Superior temporal gyrus (tissue), 1 donor: ENCODE measurements around the gene DDX27.
"Not testable (repeated sequence)": the region's sequence is repeated elsewhere in the genome, so short reads cannot be mapped to it uniquely, and the experiment has no call there.

Experiments used
- DNase-seq: peaks from one replicate; pipeline ENCODE4 v3.0.0-alpha.2; 2016; ENCODE audit errors: extremely low spot score

Gene DDX27, protein sequence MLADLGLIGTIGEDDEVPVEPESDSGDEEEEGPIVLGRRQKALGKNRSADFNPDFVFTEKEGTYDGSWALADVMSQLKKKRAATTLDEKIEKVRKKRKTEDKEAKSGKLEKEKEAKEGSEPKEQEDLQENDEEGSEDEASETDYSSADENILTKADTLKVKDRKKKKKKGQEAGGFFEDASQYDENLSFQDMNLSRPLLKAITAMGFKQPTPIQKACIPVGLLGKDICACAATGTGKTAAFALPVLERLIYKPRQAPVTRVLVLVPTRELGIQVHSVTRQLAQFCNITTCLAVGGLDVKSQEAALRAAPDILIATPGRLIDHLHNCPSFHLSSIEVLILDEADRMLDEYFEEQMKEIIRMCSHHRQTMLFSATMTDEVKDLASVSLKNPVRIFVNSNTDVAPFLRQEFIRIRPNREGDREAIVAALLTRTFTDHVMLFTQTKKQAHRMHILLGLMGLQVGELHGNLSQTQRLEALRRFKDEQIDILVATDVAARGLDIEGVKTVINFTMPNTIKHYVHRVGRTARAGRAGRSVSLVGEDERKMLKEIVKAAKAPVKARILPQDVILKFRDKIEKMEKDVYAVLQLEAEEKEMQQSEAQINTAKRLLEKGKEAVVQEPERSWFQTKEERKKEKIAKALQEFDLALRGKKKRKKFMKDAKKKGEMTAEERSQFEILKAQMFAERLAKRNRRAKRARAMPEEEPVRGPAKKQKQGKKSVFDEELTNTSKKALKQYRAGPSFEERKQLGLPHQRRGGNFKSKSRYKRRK

DNA sequence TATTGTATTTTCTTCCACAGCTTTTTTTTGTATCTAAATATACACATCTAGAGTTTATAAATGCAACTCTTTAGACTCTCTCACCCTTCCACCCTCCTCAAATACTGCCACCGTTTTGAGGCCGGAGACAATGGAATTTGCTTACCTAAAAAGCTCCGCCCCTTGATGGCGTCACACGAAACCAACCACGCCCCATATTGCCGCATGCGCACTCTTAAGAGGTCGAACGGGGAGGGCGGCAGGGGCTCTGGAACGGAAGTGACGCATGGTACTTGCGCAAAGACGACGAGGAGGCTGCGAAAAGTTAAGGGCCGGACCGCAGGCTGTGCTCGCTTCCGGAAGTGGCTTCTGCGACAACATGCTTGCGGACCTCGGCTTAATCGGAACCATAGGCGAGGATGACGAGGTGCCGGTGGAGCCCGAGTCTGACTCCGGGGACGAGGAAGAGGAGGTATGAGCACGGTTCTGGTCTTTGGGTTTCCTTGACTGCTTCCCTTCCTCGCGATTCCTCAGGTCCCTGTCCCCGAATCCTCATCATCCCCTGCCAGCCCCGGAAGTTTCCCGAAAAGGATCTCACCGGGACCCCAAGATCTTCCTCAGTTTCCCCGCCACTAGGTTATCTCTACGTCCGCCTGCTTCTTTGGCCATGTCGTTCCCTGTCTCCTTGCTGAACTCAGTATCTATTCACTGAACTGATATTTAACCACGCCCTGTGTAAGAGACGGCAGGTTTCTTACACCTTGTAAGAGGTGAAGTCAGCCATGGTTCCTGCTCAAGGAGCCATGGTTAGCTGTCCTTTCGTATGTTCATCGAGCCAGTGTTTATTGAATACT, at the start of gene DDX27:
Gene DDX27 (plus strand): TSS at position 326 of the 833 bp plus-strand sequence. CDS start 33 bp downstream, at position 359.
- peak; percentile 100 for DNase-seq

DNA sequence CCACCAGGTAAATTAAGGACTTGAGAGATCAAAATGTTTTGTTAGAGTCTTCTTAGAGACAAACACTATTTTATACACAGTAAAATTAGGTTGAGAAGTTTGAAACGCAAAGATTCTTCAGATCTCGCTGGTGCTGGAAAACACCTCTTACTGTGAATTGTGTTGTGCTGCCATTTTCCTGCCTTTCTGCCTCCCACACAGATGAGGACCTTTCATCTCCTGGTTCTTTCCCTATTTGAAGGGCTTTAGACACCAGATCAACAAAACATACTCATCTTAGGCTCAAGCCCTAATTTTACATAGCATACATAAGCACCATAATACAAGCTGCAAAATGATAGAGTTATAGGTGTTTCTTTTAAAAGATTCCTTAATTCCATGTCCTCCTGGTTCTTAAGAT, 49.7 kb upstream of the DDX27 start:
- DNase-seq, result no peak

DNA sequence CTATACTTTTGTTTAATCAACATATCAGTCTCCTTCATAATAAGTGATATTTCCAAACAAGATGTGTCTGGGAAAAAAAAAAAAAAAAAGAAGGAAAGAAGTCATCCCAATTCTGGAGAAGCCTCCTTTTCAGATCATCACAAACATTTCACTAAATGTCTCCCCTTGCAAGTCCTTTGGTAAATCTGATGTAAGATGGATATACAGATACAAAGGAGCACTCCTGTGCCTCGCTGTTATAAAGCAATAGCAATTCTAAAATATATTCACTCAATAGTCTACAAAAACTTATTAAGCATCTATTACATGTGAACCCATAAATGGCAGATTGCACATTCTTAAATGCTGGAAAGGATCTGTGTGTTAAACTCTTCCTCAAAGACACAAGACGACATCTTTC, 48.5 kb upstream of the DDX27 start:
- no peak for DNase-seq

DNA sequence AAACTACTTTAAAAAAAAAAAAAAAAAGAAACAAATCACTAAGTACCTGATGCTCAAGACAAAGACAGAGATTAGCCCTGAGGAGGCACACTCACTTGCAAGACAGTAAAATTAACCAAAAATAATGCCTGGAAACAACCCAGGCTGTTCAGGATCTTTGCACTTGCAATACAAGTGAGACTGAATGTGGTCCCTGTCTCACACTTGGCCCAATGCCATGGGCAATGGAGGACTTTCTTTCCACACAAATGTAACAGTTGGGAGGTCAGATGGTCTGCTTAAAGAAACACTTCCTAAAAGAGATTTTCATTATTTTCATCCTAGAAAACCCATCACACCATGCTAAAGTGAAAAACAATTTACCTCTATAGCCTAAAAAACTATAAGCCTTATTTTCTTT, 47.3 kb upstream of the DDX27 start:
- DNase-seq, result peak; percentile 59

DNA sequence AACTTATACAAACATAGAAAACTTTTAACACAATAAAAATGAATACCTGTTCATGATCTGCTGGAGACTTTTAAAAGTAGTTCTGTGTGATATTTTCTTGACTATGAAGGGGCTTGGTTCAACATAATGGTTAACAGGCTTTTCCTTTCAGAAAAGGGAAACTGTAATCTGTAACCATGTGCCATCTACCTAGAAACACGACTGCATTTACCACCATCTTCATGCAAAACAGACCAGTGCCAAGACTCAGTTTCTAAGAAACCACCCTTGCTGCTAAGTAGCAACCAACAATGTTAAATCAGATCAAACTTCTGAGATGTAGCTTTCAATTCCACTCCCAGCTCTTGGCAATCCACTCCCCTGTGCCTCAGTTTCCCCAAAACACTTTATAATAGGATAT, 46.8 kb upstream of the DDX27 start:
- no peak for DNase-seq

DNA sequence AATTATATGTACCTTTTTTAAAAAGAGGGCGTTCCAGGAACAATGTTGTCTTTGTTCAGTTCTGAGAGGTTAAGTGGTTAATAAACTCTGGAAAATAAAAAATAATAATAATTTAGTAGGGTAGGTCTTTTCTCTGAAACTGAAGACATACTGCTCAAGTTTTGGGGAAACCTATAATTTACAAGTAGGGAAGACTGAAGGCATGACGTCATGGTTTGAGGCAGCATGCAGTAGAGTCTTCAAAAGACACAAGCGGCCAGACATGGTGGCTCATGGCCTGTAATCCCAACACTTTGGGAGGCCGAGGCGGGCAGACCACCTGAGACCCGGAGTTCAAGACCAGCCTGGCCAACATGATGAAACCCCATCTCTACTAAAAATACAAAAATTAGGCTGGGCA, 45.0 kb upstream of the DDX27 start:
- no peak for DNase-seq

DNA sequence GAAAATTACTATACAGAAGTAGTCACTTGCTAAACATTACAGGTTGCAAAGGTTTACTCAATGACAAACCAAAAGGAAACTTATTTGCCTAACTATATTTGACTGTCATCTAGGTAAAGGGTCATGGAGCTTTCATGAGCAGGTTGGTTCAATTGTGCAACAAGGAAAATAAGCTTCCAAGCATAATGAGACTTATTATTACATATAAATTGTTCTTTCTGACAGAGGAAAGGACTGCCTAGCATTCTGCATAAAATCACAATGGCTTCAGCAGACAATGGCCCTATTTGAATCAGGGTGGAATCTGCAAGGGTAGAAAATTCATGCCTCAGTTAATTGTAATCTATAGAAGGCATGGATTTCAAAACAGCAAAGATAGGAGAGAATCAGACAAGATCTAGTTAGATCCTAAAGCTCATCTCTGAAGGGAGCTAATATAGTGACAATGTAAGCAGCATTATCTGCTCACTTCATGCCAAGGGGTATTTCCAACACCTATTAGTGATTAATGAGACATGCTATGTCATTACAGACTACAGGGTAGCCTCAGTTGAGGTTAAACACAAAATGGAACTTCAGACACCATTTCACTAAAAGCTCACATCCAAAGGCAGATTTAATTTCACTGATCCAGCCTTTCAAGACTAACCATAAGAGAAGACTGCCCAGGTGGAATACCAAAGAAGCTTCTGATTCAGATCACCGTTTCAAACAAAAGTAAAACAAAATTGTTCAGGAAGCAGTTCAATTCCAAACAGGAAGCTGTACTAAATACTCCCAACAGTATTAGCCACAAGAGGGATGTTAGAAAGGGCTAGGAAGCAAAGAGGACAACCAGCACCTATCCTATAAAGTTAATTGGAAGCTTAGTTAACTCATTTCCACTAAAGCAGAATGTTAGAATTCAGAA, 39.6 kb upstream of the DDX27 start:
- DNase-seq, result peak; percentile 53

DNA sequence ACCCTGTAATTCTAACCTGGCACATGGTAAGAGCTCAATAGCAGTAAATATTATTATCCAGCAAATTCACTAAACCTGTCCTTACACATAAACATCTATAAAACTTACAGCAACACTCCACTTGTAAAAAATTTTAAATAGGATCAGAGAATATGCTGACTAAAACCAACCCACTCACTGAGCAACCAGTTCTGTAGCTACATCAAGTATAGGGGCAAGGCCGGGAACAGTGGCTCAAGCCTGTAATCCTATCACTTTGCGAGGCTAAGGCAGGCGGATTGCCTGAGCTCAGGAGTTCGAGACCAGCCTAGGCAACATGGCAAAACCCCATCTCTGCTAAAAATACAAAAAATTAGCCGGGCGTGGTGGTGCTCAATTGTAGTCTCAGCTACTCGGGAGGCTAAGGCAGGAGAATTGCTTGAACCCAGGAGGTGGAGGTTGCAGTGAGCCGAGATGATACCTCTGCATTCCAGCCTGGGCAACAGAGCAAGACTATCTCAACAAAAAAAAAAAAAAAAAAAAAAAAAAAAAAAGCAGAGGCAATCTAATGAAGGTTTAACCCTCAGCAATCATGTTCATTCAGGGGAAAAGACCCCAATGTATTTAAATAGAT, 37.8 kb upstream of the DDX27 start:
- DNase-seq, result no peak

DNA sequence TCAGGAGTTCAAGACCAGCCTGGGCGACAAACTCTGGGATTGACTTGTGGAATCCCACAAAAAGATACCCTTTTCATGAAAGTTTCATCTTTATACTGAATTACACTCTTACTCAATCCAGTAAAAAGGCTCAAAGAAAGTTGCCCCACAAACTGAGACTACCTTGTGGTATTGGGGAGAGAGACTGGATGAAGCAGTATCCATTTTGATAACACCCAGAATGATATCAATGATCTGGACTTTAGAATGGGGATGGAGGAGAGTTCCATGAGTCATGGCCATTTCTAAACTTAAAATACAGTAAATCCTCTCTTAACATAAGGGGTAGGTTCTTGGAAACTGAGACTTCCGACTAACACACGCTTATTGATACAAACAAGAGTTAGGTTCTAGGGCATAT, 35.8 kb upstream of the DDX27 start:
- no peak for DNase-seq

DNA sequence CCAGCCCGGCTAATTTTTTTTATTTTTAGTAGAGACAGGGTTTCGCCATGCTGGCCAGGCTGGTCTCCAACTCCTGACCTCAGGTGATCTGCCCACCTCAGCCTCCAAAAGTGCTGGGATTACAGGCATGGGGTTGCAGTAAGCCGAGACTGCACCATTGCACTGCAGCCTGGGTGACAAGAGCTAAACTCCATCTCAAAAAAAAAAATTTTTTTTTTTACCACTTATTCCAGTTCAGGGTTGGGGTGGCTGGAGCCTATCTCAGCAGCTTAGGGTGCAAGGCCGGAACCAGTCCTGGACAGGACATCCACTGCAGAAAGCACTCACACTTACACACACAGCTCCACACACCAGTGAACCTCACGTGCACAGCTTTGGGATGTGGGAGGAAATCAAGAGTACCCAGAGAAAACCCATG, 35.1 kb upstream of the DDX27 start:
- not testable (repeated sequence) for DNase-seq

DNA sequence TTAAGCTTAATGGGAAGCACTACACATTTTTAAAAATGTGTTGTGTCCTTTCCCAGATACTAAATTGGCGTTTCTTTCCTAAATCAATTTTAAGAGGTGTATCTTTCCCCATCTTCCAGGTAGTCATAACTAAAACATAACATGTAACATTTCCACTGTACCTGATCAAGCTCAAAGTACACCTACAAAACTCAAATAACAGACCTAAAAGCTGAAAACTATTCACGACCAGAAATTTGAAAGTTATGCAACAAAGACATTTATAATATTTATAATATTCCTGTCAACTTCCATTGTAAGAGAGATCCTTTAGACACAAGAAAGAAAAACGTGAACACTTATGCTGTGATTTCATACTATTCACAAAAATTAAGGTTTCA, 34.5 kb upstream of the DDX27 start:
- DNase-seq, result no peak

DNA sequence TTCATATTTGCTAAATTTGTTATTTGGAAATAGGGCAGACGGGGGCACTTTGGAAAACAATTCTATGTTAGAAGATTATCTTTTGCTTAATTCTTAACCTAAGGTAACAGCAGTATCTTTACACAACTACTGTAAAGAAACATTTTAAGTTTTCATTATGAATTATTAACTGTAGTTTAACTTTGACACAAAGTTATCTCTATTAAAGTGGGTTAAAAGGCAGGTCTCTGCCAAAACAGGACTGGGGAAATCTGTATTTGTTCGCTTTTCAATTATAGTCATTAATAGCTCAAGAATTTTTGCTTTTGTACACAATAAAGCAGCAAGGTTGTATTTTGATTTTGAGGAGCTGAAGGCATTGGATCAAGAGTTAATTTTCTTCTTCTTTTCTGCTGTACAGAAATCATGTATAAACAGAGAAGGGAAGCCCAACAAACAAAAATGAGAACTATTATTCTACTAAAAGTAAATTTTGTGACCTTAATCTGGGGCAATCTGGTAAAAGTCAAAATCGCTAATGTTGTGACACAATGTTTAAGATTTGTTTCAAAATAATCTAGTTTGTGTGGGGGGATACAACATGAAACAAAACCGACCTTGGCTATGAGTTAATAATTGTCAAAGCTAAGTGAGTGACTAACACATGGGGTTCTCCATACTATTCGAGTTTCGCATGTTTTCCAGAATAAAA, 34.0 kb upstream of the DDX27 start:
- no peak for DNase-seq

DNA sequence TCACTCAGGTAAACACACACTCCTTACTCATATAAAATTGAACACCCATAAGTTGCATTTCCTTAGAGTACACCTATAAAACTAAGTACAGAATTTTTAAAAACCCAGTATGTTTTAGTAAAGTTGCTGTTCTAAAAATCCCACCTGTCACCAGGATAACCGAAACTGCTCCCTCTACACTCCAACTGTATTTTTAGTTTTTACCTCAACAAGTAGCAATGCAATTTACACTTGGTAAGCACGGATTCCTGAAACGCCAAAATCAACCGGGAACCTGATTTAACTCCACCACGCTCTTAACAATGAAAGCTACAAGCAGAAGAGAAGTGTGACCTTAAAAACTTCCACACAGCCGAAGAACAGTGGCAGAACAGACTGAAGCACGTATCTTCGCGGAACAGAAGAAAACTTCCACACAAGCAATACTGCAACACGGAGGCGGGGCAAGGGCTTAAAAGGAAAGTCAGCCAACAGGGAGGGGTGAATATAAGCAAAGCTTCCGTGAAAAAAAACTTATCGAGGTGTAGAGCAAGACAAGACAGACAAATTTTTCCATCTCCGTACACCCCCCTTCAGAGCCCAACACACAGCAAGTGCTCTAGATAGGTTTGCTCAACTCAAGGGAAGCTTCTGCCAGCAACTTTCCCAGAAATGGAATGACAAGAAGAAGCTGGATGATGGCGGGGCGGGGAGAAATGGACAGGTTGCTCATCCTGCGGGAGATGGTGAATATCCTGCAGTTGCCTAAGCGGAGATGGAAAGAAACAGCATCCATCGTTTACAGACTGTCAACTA, 32.5 kb upstream of the DDX27 start:
- peak; percentile 53 for DNase-seq

DNA sequence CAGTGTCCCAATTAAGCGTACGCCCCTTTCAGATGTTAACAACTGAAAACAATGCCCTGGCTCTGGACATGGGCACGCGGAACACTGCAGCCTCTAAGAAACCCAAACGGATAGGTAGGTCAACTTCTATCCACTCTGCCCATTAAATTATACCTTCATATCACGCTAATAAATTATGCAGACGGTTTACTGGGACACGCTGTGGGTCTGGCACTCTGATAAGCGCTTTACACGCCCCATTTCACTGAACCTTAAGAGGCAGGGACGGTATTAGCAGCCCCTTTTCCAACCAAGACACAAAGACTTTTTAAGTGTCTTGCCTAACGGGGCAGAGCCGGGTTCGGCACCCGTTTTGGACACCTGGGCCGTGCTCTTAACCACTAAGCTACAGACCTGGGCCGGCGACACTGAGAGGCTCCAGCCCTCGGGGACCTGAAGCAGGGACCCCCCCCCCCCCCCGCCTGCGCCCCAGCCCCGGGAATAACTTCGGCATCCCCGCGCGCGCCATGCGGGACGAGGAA, 31.8 kb upstream of the DDX27 start:
- DNase-seq, result no peak

DNA sequence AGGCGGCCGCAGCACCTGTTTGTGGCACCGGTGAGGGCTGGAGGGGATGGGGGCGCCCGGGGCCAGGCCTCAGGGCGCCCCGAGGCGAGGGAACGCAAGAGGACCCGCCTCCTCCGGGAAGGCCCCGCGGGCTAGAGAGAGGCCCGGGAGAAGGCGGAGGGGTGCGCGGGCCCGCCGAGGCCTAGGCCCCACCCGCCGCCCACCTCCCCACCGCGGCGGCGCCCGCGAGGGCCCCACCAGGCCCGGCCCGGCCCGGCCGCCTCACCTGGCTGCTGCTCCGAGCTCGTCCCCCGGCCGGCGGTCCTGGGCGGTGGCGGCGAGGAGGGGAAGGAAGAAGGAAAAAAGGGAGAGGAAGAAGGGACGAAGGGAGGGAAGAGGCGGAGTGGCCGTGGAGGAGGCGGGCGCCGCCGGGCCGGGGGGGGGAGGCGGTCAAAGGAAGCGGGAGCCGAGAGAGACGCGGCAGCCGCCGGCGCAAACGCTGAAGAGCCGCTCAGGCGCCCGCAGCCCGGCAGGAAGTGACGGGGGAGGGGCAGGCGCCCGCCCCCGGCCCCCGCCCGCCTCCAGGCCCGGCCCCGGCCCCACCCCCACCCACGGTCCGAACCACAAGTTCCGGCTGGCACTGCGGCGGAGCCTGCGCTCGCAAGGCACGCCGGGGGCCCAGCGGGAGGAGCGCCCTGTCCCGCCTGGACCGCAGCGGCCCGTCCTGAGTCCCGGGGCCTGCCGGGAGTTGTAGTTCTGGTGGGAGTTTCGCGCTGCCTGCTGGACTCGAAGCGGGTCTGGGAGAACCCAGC, 31.2 kb upstream of the DDX27 start, which contains the start of gene STAU1:
Gene STAU1 (minus strand): TSS at position 484 of the 791 bp plus-strand sequence. CDS start 22,133 bp downstream, outside the sequence.
- peak; percentile 95 for DNase-seq

DNA sequence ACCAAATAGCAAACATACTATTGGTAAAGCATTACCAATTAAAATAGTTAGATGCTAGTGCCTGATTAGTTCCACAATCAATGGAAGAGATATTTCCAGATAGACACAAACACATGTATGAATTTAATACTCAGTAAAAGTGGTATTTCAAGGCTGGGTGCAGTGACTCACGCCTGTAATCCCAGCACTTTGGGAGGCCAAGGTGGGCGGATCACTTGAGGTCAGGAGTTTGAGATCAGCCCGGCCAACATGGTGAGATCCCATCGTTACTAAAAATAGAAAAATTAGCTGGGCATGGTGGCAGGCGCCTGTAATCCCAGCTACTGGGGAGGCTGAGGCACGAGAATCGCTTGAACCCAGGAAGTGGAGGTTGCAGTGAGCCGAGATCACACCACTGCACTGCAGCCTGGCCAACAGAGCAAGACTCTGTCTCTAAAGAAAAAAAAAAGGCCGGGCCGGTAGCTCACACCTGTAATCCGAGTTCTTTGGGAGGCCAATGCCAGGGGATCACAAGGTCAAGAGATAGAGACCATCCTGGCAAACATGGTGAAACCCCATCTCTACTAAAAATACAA, 26.2 kb upstream of the DDX27 start:
- not testable (repeated sequence) for DNase-seq

DNA sequence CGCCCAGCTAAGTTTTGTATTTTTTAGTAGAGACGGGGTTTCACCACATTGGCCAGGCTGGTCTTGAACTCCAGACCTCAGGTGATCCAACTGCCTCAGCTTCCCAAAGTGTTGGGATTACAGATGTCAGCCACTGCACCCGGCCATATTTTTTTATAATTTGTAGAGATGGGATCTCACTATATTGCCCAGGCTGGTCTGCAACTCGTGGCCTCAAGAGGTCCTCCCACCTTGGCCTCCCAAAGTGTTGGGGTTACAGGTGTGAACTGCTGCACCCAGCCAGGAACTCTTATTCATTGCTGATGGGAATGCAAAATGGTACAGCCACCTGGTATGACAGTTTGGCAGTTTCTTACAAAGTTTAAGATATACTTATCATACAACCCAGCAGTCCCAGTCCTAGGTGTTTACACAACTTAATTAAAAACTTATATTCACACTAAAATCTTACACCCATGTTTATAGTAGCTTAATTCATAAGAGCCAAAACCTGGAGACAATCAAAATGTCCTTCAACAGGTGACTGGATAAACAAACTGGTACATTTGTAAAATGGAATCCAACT, 19.4 kb upstream of the DDX27 start:
- DNase-seq, result no peak
